Activated naive CD4-positive, alpha-beta T cell treated with anti-CD3 and anti-CD28 coated beads, Interleukin-2, amount 50 U/mL, for 24 hours (primary cell): ENCODE measurements around the gene TMEM184C.

ENCODE experiments used
- H3K27ac Mint-ChIP-seq: one replicate; pipeline ENCODE4 v1.8.0; 2021; ENCODE audit warnings: mild to moderate bottlenecking, mixed read lengths
- H3K27me3 Mint-ChIP-seq: one replicate; pipeline ENCODE4 v1.8.0; 2021; ENCODE audit warnings: mixed read lengths
- H3K36me3 Mint-ChIP-seq: one replicate; pipeline ENCODE4 v1.8.0; 2021; ENCODE audit warnings: mixed read lengths
- H3K4me1 Mint-ChIP-seq: one replicate; pipeline ENCODE4 v1.8.0; 2021; ENCODE audit warnings: mixed read lengths
- H3K4me3 Mint-ChIP-seq: one replicate; pipeline ENCODE4 v1.8.0; 2021; ENCODE audit warnings: mild to moderate bottlenecking, mixed read lengths
- H3K9me3 Mint-ChIP-seq: one replicate; pipeline ENCODE4 v1.8.0; 2021; ENCODE audit warnings: mixed read lengths

Gene TMEM184C

GRCh38 chr4:147617173-147617840, at the start of gene TMEM184C:
TMEM184C (plus strand) TSS chr4:147617397; CDS start chr4:147617957, 560 bp downstream.
- H3K36me3 Mint-ChIP-seq = peaks cover 10% of the 10 kb centered on the region
- H3K27ac Mint-ChIP-seq = peak within 1 kb of the TSS; percentile 97
- H3K27me3 Mint-ChIP-seq = no peaks in the 10 kb centered on the region
- H3K9me3 Mint-ChIP-seq = no peaks in the 10 kb centered on the region
- peaks cover 31% of the 10 kb centered on the region for H3K4me1 Mint-ChIP-seq
- peak within 1 kb of the TSS; percentile 98 for H3K4me3 Mint-ChIP-seq

DNA sequence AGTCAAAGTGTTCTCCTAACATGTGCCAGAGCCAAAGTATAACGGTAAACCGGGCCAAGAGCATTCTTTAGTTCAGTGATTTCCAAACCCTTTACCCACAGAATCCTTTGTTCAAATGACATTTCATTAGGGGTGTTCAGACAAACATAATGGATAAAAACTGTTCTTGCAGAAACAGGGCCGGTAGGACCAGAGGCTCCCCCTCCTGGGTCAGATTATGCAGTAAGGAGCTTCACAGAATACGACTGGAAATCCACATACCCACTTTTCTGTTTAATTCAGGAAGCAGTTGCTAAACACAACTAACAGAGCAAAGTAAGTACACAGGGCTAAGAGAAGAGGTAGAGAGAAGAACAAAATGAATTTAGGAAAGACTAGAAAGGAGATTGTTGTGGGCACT, 46.6 kb upstream of the TMEM184C start:
- Mint-ChIP-seq H3K4me3 (no peak overlapping the region), H3K9me3 (no peaks in the 10 kb centered on the region), H3K4me1 (no peaks in the 10 kb centered on the region), H3K36me3 (no peaks in the 10 kb centered on the region), H3K27me3 (peaks cover 10% of the 10 kb centered on the region), H3K27ac (no peak overlapping the region)

- H3K27ac Mint-ChIP-seq = no peak overlapping the region
- peaks cover 11% of the 10 kb centered on the region for H3K27me3 Mint-ChIP-seq
- no peaks in the 10 kb centered on the region for H3K9me3 Mint-ChIP-seq
- H3K4me1 Mint-ChIP-seq = no peaks in the 10 kb centered on the region
- no peak overlapping the region for H3K4me3 Mint-ChIP-seq
- no peaks in the 10 kb centered on the region for H3K36me3 Mint-ChIP-seq
Measured at GRCh38 chr4:147571036-147571770, 46.0 kb upstream of the TMEM184C start.

DNA sequence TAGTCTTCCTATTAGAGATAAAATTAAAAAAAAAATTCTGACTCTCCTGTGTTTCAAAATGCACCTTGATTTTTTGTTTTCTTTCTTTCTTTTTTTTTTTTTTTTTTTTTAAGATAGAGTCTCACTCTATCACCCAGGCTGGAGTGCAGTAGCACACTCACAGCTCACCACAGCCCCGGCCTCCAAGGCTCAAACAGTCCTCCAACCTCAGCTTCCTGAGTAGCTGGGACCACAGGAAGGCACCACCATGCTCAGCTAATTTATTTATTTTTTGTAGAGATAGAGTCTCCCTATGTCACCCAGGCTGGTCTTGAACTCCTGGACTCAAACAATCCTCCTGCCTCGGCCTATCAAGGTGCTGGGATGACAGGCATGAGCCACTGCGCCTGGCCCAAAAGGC, 41.1 kb upstream of the TMEM184C start:
- H3K4me3 Mint-ChIP-seq = no peak overlapping the region
- H3K27me3 Mint-ChIP-seq = peaks cover 2% of the 10 kb centered on the region
- H3K9me3 Mint-ChIP-seq = peaks cover 4% of the 10 kb centered on the region
- H3K36me3 Mint-ChIP-seq = no peaks in the 10 kb centered on the region
- H3K27ac Mint-ChIP-seq = no peak overlapping the region
- H3K4me1 Mint-ChIP-seq = no peaks in the 10 kb centered on the region

DNA sequence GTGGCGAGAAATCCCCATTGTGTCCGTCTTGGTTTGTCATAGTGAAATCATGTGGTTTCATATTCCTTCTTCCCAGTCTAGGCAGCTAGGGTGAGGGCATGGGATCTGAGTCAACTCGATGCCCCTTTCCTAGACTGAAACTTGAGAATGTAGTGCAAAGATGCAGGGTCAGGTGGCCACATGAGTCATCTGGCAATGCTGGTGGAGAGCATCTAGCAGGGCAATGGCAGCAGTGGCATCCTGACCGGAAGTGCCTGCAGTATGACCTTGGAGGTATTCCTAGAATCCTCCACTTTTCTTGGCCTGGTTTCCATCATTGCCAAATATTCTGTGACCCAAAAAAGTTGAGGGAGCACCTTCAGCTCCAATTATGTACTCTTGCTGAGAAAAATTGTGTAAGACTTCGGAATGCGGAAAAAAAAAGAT, 39.1 kb upstream of the TMEM184C start:
- no peak overlapping the region for H3K27ac Mint-ChIP-seq
- no peaks in the 10 kb centered on the region for H3K36me3 Mint-ChIP-seq
- H3K4me3 Mint-ChIP-seq = no peak overlapping the region
- no peaks in the 10 kb centered on the region for H3K4me1 Mint-ChIP-seq
- H3K9me3 Mint-ChIP-seq = peaks cover 7% of the 10 kb centered on the region
- H3K27me3 Mint-ChIP-seq = peaks cover 5% of the 10 kb centered on the region

DNA sequence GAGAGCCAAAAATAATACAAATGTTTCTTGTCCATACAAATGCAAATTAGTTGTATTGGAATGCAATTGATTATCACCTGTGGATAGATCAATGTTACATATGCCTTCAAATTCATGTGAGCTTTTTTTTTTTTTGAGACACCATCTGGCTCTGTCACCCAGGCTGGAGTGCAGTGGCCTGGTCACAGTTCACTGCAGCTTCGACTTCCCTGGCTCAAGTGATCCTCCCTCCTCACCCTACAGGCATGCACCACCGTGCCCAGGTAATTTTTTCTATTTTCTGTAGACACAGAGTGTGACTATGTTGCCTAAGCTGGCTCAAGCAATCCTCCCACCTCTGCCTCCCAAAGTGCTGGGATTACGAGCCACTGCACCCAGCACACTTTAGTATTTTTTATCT, 38.6 kb upstream of the TMEM184C start:
- Mint-ChIP-seq H3K36me3 (no peaks in the 10 kb centered on the region), H3K4me1 (no peaks in the 10 kb centered on the region), H3K9me3 (peaks cover 8% of the 10 kb centered on the region), H3K4me3 (no peak overlapping the region), H3K27me3 (peaks cover 6% of the 10 kb centered on the region), H3K27ac (no peak overlapping the region)

GRCh38 chr4:147580396-147580795, 36.8 kb upstream of the TMEM184C start:
- Mint-ChIP-seq H3K9me3 (peaks cover 13% of the 10 kb centered on the region), H3K4me3 (no peak overlapping the region), H3K27me3 (peaks cover 6% of the 10 kb centered on the region), H3K36me3 (peaks cover 1% of the 10 kb centered on the region), H3K27ac (no peak overlapping the region), H3K4me1 (no peaks in the 10 kb centered on the region)

DNA sequence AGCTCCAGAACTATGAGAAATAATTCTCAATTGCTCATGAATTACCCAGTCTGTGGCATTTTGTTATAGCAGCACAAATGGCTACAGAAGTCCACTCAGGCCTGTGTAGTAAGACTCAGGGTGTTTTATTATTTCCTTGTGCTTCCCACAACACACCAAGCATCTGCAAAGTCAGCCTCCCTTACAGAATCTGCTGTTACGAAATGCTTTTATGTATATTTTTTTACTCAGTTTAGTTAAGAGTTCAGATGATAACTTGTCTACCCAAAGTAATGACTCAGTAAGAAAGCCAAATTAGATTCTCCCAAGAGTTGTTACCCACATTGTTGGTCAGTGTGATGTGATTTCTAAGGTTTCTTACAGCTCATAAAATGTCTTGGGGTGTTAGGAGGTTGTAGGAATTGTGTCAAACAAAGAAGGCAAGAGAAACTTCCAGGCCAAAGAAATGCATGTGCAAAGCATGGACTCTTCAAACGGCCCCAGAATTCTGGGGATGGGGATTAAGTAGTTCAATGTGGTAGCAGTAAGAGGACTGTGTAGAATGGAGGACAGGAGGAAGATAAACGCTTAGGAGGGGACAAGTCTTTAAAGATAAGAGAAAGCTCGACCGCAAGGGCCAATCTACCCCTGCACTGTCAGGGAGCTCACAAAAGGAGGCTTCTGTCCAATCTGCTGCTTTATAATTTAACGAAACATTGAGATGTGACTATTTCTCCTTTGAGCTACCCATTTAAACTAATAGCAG, 35.4 kb upstream of the TMEM184C start:
- no peak overlapping the region for H3K4me3 Mint-ChIP-seq
- peaks cover 5% of the 10 kb centered on the region for H3K27me3 Mint-ChIP-seq
- peaks cover 3% of the 10 kb centered on the region for H3K36me3 Mint-ChIP-seq
- H3K9me3 Mint-ChIP-seq = peaks cover 13% of the 10 kb centered on the region
- H3K27ac Mint-ChIP-seq = no peak overlapping the region
- H3K4me1 Mint-ChIP-seq = no peaks in the 10 kb centered on the region

DNA sequence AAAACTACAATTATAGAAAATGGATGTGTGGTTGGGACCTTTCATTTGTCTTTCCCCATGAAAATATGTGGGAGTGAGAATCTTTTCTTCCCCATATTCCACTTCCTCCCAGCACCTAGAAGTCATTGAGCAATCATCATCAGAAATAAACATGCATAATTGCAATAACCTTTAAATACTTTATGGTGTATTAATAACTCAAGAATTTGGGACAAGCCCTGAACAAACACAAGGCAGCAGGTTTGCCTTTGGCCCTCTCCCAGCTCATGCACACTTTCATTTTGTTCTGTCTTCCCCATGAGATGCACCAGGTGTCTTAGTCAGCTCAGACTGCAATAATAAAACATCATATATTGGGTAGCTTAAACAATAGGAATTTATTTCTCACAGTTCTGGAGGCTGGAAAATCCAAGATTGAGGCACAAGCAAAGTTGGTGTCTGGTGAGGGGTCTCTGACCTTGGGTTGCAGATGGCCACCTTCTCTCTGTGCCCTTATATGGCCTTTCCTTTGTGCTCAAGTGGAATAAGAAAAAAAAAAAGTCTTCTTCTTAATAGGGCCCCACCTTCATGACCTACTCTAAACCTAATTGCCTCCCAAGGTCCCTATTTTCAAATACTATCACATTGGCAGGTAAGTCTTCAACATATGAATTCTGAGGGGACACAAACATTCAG, 34.7 kb upstream of the TMEM184C start:
- no peak overlapping the region for H3K4me3 Mint-ChIP-seq
- peaks cover 13% of the 10 kb centered on the region for H3K9me3 Mint-ChIP-seq
- H3K27me3 Mint-ChIP-seq = peaks cover 5% of the 10 kb centered on the region
- no peak overlapping the region for H3K27ac Mint-ChIP-seq
- peaks cover 3% of the 10 kb centered on the region for H3K36me3 Mint-ChIP-seq
- H3K4me1 Mint-ChIP-seq = no peaks in the 10 kb centered on the region

GRCh38 chr4:147583876-147584275, 33.3 kb upstream of the TMEM184C start:
- Mint-ChIP-seq H3K9me3 (peaks cover 13% of the 10 kb centered on the region), H3K36me3 (peaks cover 3% of the 10 kb centered on the region), H3K4me1 (no peaks in the 10 kb centered on the region), H3K27ac (no peak overlapping the region), H3K27me3 (peaks cover 5% of the 10 kb centered on the region), H3K4me3 (no peak overlapping the region)

DNA sequence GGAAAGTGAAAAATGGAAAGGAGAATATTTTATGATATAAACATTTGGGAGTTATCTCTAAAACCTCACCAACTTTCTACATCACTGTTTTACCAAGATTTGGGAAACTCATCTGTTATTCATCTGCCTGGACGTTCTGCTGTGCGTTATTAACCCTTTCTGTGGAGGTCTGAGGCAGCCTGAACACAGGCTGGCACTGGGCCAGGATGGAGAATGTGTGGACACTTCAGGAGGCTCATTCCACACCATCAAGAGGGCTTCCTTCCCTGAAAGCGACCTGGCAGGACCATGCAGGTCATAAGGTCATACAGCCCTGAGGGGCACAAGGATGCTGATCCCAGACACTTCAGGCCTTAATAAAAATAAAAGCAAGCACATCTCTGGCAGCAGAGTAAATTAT, 31.2 kb upstream of the TMEM184C start:
- Mint-ChIP-seq H3K4me3 (no peak overlapping the region), H3K9me3 (peaks cover 8% of the 10 kb centered on the region), H3K36me3 (peaks cover 3% of the 10 kb centered on the region), H3K27me3 (peaks cover 5% of the 10 kb centered on the region), H3K4me1 (no peaks in the 10 kb centered on the region), H3K27ac (no peak overlapping the region)

GRCh38 chr4:147586637-147587036, 30.6 kb upstream of the TMEM184C start:
- no peak overlapping the region for H3K27ac Mint-ChIP-seq
- peaks cover 5% of the 10 kb centered on the region for H3K27me3 Mint-ChIP-seq
- H3K9me3 Mint-ChIP-seq = peaks cover 8% of the 10 kb centered on the region
- peaks cover 3% of the 10 kb centered on the region for H3K36me3 Mint-ChIP-seq
- no peaks in the 10 kb centered on the region for H3K4me1 Mint-ChIP-seq
- H3K4me3 Mint-ChIP-seq = no peak overlapping the region

GRCh38 chr4:147587041-147587440, 30.2 kb upstream of the TMEM184C start:
- no peak overlapping the region for H3K4me3 Mint-ChIP-seq
- no peaks in the 10 kb centered on the region for H3K4me1 Mint-ChIP-seq
- no peak overlapping the region for H3K27ac Mint-ChIP-seq
- peaks cover 3% of the 10 kb centered on the region for H3K36me3 Mint-ChIP-seq
- H3K9me3 Mint-ChIP-seq = peaks cover 8% of the 10 kb centered on the region
- H3K27me3 Mint-ChIP-seq = peaks cover 5% of the 10 kb centered on the region

DNA sequence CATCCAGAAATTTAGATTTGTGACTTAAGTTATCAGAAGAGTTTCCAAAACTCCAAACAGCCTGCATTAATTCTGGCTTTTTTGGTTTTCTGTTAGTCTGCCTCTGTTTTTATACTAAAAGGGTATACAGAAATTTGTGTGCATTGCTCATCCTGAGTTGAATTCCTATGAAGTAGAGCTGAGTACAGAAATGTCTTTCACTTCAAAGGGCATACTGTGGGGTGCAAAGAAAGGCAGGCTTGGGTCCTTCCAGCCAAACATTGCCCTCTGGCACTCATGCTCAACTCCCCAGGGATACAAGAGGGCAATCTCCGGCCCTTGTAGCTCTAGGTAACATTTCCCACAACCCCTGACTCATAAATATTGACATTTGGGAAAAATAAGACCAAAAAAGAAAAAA, 27.6 kb upstream of the TMEM184C start:
- no peak overlapping the region for H3K27ac Mint-ChIP-seq
- H3K4me1 Mint-ChIP-seq = no peaks in the 10 kb centered on the region
- H3K27me3 Mint-ChIP-seq = no peaks in the 10 kb centered on the region
- H3K9me3 Mint-ChIP-seq = peaks cover 3% of the 10 kb centered on the region
- H3K36me3 Mint-ChIP-seq = peaks cover 3% of the 10 kb centered on the region
- no peak overlapping the region for H3K4me3 Mint-ChIP-seq

GRCh38 chr4:147590249-147590920, 26.8 kb upstream of the TMEM184C start:
- Mint-ChIP-seq H3K4me3 (no peak overlapping the region), H3K27ac (no peak overlapping the region), H3K27me3 (no peaks in the 10 kb centered on the region), H3K4me1 (no peaks in the 10 kb centered on the region), H3K36me3 (peaks cover 2% of the 10 kb centered on the region), H3K9me3 (no peaks in the 10 kb centered on the region)
